Measurements from ENCODE around the gene ITGAV.

ITGAV gene

DNA sequence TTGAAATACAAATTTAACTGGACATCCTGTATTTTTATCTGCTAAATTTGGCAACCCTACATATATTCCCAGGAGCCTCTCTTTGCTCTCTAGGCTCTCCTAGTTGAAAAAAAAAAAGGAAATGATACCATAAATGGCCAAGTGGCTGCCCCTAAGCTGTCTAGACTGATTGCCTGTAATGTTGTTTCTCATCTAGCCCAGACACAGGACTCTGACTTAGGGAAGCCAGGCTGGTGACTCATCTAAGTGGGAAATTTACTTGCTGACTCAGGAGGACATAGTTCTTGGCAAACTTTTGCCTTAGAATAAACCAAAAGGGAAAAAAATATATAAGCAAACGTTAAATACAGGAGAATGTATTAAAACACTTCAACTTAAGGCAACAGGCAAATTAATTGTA is 14.6 kb upstream of the ITGAV start:
- no peak for DNase-seq (ENCODE audit: low read depth in 2 of 2)

DNA sequence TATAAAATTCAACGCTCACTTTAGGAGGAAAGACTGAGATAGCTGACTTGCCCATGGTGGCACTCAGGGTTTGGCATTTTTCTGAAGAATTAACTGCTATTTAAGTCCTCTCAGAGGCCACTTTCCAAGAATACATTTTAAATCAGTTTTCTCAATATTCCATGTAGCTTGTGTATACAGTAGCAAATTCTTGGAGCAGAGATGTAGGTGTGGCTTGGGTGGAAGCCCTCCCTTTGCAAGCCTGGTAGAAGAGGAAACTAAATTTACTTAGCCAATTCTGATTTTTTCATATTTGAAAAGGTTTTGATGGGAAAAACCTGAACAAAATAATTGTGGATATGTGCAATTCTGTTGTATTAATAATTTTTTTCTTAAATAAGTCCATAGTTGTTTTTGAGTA is 14.0 kb upstream of the ITGAV start:
- no peak for DNase-seq (ENCODE audit: low read depth in 2 of 2)

DNA sequence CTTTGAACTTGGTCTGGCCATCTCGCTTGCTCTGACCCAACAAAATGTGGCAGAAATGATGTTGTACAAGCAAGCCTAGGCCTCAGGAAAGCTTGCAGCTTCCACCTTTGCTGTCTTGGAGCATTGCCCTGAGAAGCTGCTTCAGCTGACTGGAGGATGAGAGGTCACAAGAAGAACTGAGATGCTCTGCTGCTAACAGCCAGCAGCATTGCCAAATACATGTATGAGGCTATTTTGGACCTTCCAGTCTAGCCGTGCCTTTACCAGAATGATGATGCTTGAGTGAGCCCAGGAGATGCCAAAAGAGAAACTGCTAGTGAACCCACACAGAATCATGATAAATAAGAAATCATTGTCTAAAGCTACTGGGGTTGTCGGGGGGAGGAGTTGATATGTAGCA is 13.2 kb upstream of the ITGAV start:
- no peak for DNase-seq (ENCODE audit: low read depth in 2 of 2)

DNA sequence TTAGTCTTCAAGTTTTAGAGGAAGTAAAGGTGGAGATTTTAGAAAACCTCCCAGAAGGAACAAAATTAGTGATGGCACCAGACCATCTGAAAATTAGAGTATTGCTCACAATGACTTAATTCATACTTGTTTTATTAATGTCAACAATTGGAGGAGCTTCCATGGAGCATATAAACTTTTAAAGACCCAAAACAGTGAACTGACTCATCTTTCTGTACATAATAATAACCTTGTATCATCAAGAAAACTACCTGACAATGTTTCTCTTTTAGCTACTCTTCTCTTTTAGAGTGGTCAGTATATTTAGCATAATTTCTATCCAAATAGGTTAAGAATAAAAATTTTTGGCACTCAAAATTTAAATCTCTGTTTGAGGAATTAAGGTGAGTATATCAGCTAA is 7.2 kb upstream of the ITGAV start:
- no peak for DNase-seq (ENCODE audit: low read depth in 2 of 2)

DNA sequence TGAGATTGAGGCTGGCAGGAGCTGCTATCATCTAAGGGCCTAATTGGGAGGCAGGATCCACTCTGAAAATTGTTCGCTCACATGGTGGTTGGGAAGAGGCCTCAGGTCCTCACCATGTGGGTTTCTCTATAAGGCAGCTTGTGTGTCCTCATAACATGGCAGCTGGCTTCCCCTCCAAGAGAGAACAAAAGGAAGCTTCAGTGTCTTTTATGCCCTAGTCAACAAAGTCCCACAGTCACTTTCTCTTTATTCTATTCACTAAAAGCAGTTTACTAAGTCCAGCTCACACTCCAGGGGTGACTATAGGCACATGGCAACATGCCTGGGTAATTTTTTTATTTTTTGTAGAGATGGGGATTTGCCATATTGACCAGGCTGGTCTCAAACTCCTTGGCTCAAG is 5.8 kb upstream of the ITGAV start:
- DNase-seq (ENCODE audit: low read depth in 2 of 2) = no peak

DNA sequence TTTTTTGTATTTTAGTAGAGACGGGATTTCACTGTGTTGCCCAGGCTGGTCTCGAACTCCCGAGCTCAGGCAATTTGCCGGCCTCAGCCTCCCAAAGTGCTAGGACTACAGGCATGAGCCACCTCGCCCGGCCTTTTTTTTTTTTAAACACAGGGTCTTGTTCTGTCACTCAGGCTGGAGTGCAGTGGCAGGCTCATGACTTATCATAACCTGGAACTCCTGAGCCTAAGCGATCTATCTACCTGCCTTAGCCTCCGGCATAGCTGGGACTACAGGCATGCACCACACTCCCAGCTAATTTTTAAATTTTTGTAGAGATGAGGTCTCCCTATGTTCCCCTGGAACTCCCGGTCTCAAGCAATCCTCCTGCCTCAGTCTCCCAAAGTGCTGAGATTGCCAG is 1.4 kb upstream of the ITGAV start:
- no peak for DNase-seq (ENCODE audit: low read depth in 2 of 2)

DNA sequence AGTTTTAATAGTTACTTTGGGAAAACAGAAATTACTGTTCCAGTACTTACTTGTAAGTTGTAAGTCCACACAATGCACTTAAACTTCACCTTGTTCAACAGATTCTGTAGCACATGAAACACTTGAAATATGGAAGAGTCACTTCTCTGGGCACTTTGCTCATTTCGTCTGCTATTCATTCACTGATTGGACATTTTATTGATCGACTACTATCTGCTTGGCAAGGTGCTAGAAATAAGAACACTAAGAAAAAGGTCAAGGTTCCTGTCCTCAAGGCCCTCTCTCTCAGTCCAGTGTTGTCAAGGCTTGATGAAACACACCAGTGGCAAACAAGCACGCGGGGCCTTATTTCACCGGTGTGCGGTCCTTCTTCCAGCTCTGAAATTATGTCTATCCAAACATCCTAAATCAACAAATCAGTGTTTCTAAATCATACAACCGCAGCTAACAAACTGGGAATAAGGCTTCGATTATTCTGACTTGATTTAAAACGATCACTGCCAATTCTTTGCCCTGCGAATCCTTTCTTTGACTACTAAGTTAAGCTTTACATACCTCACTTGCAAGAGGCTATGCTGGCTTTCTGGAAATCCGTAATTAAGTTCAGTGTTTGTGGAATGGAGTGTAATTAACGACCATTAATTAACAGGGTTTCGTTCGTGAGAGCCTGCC is 780 bp upstream of the ITGAV start:
- no peak for DNase-seq (ENCODE audit: low read depth in 2 of 2)

DNA sequence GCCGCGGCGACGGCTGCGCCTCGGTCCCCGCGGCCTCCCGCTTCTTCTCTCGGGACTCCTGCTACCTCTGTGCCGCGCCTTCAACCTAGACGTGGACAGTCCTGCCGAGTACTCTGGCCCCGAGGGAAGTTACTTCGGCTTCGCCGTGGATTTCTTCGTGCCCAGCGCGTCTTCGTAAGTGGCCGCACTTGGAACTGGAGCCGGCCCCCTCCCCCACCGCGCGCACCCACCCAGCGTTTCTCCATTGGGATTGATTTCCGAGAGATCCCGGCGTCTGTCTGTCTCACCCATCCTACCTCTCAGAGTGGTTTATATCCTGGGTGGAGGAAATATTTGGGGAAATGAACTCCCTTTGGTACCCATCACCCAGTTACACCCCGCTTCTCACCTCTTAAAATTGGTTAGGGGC is 498 bp downstream of the ITGAV start:
- no peak for DNase-seq (ENCODE audit: low read depth in 2 of 2)

DNA sequence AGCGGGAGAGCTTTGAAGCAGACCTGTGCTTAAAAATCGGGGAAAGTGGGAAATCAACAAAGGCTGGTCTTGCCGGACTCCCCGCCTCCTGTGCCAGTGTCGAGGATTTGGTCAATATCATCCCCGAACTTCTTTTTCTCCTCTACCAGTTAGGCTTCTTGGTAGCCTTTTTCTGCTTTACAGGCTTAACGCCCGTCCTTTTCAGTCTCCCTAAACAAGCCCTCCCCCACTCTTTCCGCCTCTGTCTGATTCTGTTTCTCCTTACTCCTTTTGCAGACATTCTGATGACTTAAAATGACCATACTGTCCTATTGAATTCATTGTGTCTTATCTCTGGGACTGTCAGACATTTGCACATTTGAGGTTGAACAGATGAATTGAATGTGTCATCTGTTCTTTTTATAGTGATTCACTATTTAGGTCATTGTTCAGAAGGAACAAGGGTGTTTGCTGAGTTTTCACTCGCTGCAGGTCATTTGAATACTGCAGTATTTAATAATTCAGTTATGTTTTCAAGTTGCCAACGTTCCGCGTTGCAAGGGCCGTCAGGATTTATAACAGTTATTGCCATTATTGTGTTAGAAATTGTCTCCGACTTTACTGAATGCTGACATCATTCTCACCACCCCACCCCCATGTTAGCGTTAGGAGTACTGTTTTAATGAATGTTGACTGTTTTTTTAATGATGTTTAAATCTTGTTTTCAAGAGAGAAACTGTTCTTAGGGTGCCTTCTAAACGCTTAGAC is 1.1 kb downstream of the ITGAV start:
- no peak for DNase-seq (ENCODE audit: low read depth in 2 of 2)

DNA sequence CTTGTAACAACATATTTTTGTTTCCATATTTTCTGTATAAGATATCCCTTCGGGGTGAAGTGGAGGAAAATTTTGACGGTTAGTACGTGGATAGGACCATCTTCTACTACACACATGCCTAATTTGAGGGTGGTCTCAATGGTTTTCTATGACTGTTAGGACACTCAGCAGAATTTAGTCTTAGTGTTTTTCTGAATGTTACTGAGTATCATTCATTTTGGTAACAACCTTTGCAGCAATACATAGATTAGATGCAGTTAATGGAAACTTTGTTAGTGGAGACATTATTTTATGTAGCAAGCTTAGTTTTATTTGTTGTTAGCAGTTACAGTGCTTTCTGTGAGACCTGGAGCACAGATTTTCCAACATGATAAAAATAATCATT is 1.6 kb downstream of the ITGAV start:
- DNase-seq (ENCODE audit: low read depth in 2 of 2) = no peak

DNA sequence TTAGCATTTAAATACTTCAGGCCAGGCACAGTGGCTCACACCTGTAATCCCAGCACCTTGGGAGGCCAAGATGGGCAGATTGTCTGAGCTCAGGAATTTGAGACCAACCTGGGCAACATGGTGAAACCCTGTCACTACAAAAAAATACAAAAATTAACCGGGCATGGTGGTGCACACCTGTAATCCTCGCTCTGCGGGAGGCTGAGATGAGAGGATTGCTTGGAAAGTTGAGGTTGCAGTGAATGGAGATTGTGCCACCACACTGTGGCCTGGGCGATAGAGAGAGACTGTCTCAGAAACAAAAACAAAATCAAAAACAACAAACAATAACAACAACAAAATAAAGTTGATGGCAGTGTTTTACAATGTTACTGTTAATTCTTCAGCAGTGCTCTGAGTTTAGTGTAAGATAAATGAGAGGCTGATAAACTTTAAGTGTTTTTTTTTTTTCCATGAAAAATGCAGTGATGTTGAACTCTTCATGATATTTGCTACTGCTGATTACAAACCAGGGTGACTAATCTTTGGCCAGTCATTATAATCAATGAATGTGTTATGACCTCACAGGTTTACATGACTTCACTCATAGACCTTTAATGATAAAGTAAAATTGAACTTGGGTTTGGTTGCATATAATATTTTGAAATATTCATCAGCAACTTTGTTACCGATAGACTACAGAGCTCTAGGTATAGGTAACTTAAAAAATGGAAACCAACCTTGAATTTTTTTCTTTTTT is 2.5 kb downstream of the ITGAV start:
- DNase-seq (ENCODE audit: low read depth in 2 of 2) = no peak

DNA sequence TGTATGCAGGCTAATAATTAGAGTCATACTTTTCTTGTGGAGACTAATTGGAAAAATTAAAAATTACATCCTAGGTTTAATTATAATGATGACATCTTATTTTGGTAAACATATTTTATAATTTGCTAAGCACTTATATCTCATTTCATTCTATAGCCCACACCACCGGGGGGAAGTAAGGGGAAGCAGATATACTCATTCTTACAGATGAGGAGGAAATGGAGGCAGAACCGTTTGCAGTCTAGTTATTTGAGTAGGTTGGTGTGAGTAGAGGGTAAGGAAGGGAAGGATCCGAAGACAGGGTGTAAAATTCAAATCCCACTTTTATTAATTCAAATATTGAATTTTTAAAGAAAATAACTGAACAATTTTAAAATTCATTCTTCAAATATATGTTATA is 3.7 kb downstream of the ITGAV start:
- no peak for DNase-seq (ENCODE audit: low read depth in 2 of 2)

DNA sequence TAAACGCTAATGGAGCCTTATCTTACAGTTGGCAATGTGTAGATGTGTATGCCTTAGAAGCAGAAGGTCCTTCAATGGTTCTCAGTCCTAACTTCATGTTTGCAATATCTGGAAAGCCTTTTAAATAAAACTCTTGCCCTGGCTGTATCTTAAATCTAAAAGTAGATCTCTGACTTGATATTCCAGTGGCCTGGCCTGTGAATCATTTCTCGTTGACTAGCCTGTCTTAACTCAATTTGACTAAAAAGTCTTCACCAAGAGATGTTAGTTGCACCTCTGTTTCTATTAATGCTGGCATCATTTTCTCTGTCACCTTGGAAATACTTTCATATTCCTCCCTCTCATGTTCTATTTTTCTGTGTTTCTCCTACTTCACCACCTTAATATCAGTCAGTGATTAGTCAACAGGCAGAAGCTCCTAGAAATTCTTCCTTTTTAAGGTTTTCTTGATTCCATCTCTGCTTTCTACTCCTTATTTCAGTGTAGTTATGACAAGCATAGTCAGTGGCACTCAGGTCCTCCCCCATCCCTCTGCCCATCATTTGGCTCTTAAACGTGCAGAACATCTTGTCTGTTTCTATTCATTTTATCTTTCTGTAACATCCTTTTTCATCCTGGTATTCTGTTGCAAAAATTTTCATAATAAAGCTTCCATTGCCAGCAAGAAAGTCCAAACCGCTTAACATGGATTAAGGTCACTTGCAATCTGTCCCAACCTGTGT is 4.3 kb downstream of the ITGAV start:
- DNase-seq (ENCODE audit: low read depth in 2 of 2) = no peak

DNA sequence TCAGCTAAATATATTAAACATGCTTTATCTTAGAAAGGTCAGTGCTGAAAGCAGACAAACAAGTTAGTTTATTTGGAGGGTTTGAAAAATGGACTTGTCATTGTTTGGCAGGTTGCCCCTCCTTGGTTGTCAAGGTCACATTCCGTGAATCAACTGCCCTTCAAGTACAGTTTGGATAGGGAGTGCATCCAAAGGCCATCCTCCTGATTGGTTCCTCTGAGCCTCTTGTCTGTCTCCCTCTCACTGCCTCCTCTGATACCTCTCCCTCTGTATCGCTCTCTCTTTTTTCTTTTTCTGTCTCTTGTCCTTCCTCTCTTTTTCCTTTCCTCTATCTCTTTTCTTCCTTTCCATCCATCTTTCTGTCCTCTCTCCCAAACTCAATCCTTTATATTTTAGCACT is 5.4 kb downstream of the ITGAV start:
- DNase-seq (ENCODE audit: low read depth in 2 of 2) = no peak

DNA sequence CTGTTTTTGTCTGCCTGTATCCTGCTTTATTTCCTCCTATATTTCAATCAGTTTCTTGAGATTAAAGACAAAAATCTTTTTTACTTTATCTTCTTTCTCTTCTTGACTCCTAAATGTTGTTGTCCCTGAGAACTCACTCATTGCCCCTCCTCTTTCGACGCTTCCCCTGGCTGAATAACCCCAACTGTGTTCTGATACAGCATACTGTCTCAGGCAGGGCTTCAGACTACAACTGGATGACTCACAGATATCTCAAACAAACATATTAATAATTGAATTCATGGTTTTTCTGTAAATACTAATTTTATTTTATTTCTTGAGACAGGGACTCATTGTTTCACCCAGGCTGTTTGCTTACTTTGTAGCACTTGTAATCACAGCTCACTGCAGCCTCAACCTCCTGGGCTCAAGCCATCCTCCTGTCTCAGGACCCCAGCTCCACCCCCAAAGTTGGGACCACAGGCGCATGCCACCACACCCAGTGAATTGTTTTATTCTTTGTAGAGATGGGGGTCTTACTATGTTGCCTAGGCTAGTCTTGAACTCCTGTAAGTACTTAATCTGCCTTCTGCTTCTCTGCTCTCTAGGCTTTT is 9.4 kb downstream of the ITGAV start:
- DNase-seq (ENCODE audit: low read depth in 2 of 2) = no peak

DNA sequence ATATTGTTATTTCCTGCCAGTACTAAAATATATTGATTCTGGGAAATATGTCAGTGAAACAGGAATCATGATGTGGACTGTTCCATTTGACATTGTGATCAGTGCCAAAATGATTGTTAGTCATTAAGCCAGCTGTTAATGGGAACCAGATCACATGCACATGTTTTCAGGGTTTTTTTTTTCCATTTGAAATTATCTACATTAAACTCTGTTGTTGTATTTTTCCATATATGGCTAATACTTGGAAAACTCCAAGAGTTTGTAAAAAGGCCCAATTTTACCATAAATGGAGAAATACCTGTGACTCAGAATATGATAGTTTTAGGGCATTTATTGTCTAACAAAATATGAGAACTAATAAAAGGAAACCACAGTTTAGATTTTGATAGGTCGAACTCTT is 13.4 kb downstream of the ITGAV start:
- DNase-seq (ENCODE audit: low read depth in 2 of 2) = no peak

DNA sequence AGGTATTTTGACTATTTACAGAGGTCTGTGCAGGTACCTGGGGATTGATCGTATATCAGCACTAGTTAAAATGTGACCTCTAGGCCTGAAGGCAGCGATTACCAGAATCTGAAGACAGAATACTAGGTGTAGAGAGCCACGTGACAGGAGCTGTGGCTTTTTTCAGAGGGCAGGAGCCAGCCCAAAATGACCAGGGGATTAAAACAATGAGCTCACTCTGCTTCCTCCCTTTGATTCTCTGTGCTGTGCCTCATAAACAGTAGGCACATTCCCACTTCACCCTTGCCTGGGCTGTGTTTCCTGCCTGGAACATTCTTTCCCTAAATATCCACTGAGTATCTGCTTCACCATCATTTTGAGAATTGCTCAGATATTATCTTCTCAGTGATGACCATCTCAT is 15.2 kb downstream of the ITGAV start:
- no peak for DNase-seq (ENCODE audit: low read depth in 2 of 2)

DNA sequence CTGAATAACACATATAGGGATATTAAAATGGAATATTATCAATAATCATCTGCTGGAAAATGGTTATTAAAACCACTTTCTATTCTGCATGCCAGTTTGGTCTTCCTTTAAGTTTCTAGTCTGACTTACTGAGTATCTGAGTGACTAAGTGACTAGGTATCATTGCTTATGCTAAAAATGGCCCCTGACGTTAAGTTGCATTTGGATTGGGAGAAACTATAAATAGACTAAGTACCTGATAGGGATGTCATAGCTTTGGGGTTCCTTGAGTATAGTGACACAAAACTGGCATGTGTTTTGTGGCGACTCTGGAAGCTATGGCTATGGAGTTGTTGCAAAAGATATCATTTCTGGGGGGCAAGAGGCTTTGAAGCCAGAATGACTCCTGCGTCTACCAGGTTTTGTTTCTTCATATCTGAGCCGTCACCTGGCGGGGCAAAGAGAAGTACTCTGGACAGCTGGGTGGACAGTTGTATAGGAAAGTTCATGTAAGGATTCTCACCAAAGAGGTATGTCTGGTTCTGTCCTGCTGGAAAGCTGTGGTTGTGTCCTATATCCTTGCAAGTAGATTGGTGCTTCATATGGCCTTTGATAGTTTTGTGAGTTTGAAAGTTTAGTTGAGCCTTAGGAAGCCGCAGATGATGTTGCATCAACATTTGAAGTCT is 17.9 kb downstream of the ITGAV start:
- no peak for DNase-seq (ENCODE audit: low read depth in 2 of 2)

DNA sequence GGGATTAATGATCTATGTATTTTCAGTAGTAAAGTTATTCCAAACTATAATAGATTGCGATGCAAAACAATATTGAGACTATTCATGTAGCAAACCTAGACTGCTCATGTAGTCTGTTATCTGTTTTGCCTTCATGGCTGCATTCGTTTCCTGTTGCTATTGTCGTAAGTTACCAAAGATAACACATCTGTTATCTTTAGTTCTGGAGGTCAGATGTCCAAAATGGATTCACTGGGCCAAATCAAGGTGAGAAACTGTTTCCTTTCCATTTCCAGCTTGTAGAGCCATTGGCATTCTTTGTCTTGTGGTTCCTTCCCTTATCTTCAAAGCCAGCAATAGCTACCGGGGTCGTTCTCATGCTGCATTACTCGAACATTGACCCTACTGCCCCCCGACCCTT is 20.9 kb downstream of the ITGAV start:
- no peak for DNase-seq (ENCODE audit: low read depth in 2 of 2)

DNA sequence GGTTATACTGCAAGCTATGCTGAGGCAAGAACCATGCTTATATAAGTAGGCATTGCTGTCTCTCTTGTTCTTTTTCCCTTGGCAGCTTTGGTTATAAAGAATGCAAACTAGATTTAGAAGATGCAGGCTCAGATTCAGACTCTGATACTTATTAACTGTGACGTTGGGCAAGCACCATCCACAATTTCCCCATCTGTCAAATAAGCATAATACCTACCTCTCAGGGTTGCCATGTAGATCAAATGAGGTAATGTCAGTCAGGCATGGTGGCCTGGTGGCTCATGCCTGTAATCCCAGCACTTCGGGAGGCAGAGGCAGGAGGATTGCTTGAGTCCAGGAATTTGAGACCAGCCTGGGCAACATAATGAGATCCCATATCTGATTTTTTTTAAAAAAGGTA is 21.7 kb downstream of the ITGAV start:
- no peak for DNase-seq (ENCODE audit: low read depth in 2 of 2)

DNA sequence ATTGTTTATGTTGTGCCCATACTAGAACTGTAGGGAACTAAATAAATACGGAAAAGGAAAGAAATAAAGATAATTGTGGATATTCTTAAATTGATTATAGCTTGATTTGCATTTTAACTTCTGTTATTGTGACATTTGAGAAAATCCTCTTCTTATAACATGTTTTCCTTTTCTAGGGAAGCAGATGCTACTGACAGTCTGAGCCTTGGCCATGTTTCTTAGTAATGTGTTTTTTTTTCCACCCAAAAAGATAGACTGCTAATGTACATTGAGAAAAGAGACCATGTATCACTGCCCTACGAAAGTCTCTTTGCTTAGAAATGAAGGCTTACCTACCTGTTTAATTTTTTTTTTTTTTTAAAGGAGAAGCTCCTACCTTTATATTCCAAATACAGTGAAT is 22.2 kb downstream of the ITGAV start:
- no peak for DNase-seq (ENCODE audit: low read depth in 2 of 2)
